NK-92 (cell line): ENCODE data around the gene CPB2.

ENCODE experiments used
- DNase-seq: peaks from one replicate; lab custom pipeline; 2025; ENCODE audit not compliant: unreplicated experiment; lab: John Stamatoyannopoulos, UW

The CPB2 gene

DNA sequence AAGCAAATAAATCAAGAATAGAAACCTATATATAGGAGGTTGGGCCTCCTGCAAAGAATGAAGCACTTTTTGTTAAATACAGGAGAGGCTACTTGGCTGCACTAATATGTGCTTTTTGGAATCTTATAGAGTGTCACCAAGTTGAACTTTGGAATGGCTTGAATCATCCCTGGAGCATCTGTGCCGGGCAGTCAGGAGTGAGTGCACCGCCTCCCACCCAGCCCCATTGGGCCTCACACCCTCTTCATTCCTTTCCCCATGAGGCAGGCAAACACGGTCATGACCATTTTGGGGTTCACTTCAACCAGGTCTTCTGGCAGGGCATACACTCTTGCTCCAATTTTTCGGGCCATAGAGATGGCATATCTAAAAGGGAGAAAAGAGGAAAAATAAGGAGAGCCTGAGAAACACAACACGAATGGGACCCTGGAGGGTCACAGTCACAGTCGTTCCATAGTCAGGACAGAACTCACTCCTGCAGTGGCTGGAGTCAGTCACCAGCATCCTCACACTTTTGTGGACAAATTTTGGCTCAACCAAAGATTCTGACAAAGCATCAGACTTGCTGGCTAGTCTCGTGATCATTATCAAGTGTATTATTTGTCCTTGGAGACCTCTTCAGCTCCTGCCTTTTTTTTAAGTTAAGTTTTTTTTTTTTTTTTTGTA is 22.7 kb upstream of the CPB2 start:
- DNase-seq: no peak

- DNase-seq: no peak
Observed at GRCh38 chr13:46126552-46127357, 21.9 kb upstream of the CPB2 start.

DNA sequence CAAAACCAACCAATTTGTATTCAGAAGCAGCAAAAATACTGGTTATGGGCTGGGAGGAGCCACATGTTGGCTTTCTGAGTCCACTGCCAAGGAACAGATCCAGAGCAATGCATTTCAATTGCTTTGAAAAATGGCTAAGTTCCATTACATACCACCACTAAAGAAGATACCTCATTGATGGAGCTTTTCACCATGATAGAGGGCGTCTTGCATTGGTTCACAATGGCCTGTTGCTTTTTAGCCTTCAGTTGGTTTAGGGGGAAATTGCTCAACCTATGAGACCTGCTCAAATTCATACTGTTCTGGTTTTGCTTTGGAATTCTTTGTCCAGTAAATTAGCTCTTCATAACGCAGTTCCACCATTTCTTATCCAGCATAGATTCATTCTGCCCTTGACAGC is 21.2 kb upstream of the CPB2 start:
- no peak for DNase-seq

GRCh38 chr13:46124967-46125933 is 20.4 kb upstream of the CPB2 start:
- DNase-seq: no peak

DNA sequence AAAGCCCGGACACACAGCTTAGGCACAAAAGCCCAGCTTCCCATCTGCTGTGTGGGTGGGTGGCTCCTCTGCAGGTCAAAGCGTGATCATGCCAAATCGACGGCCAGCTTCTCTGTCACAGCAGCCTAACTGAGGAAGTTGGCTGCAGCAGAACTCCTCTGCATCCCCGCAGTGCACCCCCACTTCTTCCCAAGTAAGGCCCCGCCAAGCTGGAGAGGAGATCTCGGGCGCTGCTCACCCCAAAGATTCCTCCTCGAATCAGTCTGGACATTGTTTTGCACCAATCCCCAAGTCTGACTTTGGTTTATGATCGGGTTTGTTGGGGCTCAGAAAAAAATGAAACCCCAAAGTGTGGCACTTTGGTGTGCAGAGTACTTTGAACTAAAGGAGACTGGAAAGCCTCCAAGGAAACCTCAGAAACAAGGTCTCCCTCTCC is 19.7 kb upstream of the CPB2 start:
- DNase-seq: no peak

DNA sequence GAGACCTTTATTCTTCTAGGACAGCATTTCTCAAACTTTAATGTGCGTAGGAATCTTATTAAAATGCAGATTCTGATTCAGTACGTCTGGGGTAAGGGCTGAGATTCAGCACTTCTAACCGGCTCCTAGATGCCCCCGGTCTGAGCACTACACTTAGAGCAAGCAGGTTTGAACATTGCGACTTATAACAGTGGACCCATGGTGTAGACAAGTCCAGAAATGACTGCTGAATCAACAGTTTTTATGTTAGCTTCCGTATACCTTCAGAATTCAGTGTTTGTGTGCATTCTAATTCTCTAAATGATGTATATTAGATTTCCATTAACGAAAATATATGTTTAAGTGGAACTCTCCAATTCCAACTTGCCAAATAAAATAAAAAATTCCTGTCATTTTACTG is 17.5 kb upstream of the CPB2 start:
- DNase-seq: no peak

GRCh38 chr13:46121597-46122163 is 16.8 kb upstream of the CPB2 start:
- no peak for DNase-seq

DNA sequence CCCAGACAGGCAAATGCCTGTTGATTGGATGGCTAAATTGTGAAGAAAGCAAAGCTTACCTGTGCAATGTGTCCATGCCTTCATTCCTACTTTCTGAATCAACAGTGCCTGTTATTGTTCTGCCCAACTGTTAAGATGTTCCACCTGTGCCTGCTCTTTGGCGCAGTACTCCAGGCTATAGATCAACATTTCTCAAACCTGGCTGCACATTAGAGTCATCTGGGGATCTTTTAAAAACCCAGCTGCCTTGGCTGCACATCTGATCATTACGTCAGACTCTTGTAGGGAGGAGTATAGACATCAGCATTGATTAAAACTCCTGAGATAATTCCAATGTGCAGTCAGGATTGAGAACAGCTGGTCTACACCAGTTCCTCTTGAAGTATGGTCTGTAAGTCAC is 16.2 kb upstream of the CPB2 start:
- DNase-seq: no peak

DNA sequence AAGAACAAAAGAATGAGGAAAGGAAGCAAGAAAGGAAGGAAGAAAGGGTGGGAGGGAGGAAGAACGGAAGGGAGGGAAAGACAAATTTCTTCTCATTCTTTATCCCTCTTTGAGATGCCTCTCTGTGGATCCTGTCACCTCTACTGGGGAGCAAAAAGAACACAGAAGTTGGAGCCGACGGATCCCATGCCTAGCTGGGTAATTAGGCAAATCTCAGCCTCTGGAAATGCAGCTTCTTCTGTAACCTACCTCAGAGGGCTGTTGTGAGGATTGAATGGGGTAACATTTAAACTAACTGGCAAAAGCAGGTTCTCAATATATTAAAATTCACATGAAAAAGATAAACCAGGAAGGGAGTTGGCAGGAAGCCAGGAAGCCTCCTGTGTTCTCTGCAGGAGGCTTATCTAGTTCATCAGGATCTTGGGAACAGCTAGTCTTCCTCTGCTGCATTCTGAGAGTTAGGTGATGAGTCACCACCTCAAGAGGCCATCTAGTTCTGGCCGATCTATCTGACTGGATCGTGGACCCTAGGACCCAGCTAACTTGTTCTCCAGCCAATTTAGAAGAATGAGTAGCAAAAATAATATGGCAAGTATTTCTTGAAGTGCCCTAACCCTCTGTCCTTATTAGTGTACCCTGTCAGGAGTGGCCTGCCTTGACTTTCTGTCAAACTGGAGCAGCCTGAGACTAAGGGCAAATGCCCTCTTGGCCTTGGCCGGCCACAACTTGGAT is 15.2 kb upstream of the CPB2 start:
- DNase-seq: no peak

DNA sequence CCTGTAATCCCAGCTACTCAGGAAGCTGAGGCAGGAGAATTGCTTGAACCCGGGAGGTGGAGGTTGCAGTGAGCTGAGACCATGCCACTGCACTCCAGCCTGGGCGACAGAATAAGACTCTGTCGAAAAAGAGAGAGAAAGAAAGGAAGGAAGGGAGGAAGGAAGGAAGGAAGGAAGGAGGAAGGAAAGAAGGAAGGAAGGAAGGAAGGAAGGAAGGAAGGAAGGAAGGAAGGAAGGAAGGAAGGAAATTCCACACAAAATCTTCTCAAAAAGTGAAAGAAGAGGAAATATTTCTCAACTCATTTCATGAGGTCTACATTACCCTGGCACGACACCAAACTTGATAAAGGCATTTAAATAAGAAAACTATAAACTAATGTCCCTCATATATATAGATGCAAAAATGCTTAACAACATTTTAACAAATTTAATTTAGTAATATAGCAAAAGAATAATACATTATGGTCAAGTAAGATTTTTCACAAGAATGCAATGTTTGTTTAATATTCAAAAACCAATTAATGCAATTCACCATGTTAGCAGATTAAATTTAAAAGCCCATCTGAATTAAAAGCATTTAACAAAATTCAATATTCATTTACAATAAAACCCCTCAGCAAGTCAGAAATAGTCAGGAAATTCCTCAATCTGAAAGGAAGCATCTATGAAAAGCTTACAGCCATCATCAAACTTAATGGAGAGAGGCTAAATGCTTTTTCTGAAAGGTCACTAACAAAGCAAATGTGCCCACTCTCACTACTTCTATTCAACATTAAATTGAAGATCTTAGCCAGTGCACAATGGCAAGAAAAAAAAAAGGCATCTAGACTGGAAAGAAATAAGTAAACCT is 12.0 kb upstream of the CPB2 start:
- DNase-seq: no peak

- no peak for DNase-seq
Observed at GRCh38 chr13:46114613-46115012, 9.8 kb upstream of the CPB2 start.

GRCh38 chr13:46113596-46113995 is 8.8 kb upstream of the CPB2 start:
- DNase-seq: no peak

- no peak for DNase-seq
Observed at GRCh38 chr13:46111151-46111550, 6.3 kb upstream of the CPB2 start.

DNA sequence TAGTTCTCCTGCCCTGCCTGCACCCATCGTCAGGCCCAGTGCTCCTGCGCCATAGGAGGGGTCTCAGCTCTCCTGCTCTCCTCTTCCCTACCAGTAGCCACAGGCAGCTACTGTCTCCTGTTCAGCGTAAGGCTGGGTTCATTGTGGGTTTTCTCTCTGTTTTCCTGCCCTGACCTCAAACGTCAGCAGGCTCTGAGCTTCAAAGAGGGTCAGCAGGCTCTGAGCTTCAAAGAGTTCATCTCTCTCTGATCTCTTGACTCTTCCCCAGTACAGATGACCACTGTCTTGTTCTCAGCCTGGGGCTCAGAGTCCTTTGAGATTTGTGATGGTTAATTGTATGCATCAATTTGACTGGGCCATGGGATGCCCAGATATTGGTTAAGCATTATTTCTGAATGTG is 4.6 kb upstream of the CPB2 start:
- DNase-seq: no peak

DNA sequence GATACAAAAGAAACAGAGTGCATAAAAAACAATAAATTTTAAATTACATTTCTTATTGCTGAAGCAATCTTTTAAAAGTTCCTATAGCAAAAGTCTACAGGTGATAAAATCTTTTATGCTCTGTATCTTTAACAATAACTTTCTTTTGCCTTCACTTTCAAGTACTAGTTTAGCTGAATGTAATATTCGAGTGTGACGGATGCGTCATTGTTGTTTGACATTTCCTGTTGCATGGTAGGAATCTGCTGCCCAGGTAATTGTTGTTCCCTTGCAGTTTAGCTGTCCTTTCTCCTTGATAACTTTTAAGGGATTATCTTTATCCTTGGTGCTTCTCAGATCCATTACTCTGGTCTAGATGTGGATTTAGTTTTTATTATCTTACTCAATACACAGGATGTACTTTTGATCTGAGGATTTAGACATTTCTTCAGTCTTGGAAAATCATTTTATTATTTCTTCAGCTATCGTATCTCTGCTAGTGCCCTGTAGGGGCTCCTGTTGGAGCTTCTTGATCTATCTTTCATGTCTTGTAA is 2.1 kb upstream of the CPB2 start:
- no peak for DNase-seq

- DNase-seq: no peak
Observed at GRCh38 chr13:46103037-46103436, 1.8 kb downstream of the CPB2 start.

DNA sequence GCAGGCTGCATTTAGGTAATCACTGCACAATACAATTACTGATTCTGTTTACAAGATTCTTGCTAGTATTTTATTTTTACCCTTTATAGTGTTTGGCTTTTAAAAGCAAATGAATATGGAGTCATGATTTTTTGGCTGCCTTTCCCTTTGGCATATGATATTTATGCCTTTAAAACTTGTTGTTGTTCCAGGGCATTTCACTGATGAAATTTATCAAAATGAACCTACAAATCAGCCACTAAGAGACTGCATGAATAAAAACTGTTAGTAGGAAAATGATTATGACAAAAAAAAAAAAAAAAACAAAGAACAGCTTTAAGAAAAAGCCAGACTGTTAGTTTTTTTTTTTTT is 2.6 kb downstream of the CPB2 start:
- DNase-seq: no peak

DNA sequence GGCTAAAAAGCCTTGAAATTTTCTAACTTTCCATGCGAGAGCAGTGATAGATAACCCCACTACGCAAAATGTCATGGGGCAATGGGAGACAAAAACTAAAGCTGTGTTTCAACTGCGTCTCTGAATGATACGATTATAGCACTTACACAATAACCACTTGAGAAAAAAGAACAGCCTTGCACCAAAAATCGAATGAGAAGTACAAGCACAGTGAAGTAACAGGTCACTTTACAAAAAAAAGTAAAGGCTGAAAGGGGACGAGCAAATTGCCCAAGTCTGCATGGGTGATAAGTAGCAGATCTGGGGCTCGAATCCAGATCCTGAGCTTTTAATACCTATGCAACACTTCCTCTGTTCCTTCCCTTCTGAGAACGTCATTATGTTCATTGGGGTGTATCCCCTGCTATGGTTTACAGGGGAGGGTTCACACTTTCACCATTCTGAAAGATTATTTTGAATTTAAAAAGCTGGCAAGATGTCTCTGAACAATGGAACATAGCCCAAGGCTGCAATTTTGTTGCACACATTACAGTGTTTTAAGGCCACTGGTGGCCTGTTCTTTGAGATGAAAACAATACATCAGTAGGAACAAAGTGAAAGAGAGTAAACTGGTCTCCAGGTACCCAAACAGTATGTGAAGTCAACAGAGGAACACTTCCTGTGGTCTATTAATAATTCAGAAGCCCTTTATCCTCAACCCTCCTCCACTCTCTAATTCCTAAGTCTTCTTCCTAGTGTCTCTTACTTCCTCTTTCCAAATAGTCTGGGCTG is 3.2 kb downstream of the CPB2 start:
- DNase-seq: no peak

GRCh38 chr13:46101002-46101401 is 3.8 kb downstream of the CPB2 start:
- DNase-seq: no peak
